SK-N-SH treated with all-trans-retinoic acid at 6 μM for 48 hours (cell line): ENCODE measurements around the gene SMYD2.

Source experiments
- ATAC-seq: fragments of 200-7000 bp; cut with Tn5 transposase; 3 replicates; pipeline ENCODE4 v1.9.1; 2020; ENCODE audit warnings: mild to moderate bottlenecking, moderate library complexity
- ARNTL ChIP-seq: fragments of 450-650 bp; formaldehyde crosslinking; IDR thresholded peaks from 2 replicates; pipeline ENCODE4 v1.5.0; 2020; ENCODE audit warnings: low read depth, mild to moderate bottlenecking, moderate library complexity, borderline replicate concordance
- BACH2 ChIP-seq: fragments of 250-450 bp; sonication (Bioruptor Pico); IDR thresholded peaks from 2 replicates; pipeline ENCODE4 v1.9.0; 2021; ENCODE audit warnings: mild to moderate bottlenecking, borderline replicate concordance
- CREB5 ChIP-seq: fragments of 250-450 bp; sonication (Bioruptor Pico); IDR thresholded peaks from 2 replicates; pipeline ENCODE4 v1.5.1; 2020; ENCODE audit warnings: low read depth, mild to moderate bottlenecking, moderate library complexity
- CSRNP3 ChIP-seq: fragments of 250-450 bp; sonication (Bioruptor Pico); IDR thresholded peaks from 2 replicates; pipeline ENCODE4 v1.5.1; 2021; ENCODE audit warnings: mild to moderate bottlenecking, moderate library complexity
- ESRRG ChIP-seq: fragments of 250-450 bp; sonication (Bioruptor Pico); IDR thresholded peaks from 2 replicates; pipeline ENCODE4 v1.6.1; 2021; ENCODE audit warnings: mild to moderate bottlenecking
- ISL1 ChIP-seq: fragments of 250-450 bp; sonication (Bioruptor Pico); IDR thresholded peaks from 2 replicates; pipeline ENCODE4 v2.1.2; 2022; ENCODE audit warnings: mild to moderate bottlenecking, moderate library complexity
- OSR1 ChIP-seq: fragments of 250-450 bp; sonication (Bioruptor Pico); IDR thresholded peaks from 2 replicates; pipeline ENCODE4 v1.8.0; 2022; ENCODE audit warnings: moderate library complexity, mild to moderate bottlenecking, inconsistent platforms
- PATZ1 ChIP-seq: fragments of 250-450 bp; sonication (Bioruptor Pico); IDR thresholded peaks from 2 replicates; pipeline ENCODE4 v1.8.0; 2020; ENCODE audit warnings: mild to moderate bottlenecking, moderate library complexity, borderline replicate concordance
- POU6F1 ChIP-seq: fragments of 250-450 bp; sonication (Bioruptor Pico); IDR thresholded peaks from 2 replicates; pipeline ENCODE4 v1.8.0; 2021; ENCODE audit warnings: low read depth, mild to moderate bottlenecking, moderate library complexity, borderline replicate concordance
- PPARA ChIP-seq: fragments of 250-450 bp; sonication (Bioruptor Pico); IDR thresholded peaks from 2 replicates; pipeline ENCODE4 v1.5.0; 2020; ENCODE audit warnings: mild to moderate bottlenecking, borderline replicate concordance
- RARB ChIP-seq: fragments of 250-450 bp; sonication (Bioruptor Pico); IDR thresholded peaks from 2 replicates; pipeline ENCODE4 v1.8.0; 2021; ENCODE audit warnings: mild to moderate bottlenecking, moderate library complexity
- SNAI2 ChIP-seq: fragments of 250-450 bp; sonication (Bioruptor Pico); IDR thresholded peaks from 2 replicates; pipeline ENCODE4 v1.5.0; 2020; ENCODE audit warnings: mild to moderate bottlenecking, moderate library complexity
- TCF4 ChIP-seq: fragments of 250-450 bp; sonication (Bioruptor Pico); IDR thresholded peaks from 2 replicates; pipeline ENCODE4 v1.8.0; 2021; ENCODE audit warnings: mild to moderate bottlenecking, moderate library complexity, borderline replicate concordance
- TOX ChIP-seq: fragments of 250-450 bp; sonication (Bioruptor Pico); IDR thresholded peaks from 2 replicates; pipeline ENCODE4 v1.8.0; 2021; ENCODE audit warnings: mild to moderate bottlenecking, moderate library complexity, borderline replicate concordance
- TSHZ2 ChIP-seq: fragments of 250-450 bp; sonication (Bioruptor Pico); IDR thresholded peaks from 2 replicates; pipeline ENCODE4 v1.5.0; 2020; ENCODE audit warnings: mild to moderate bottlenecking, moderate library complexity
- ZC3H10 ChIP-seq: fragments of 250-450 bp; sonication (Bioruptor Pico); IDR thresholded peaks from 2 replicates; pipeline ENCODE4 v1.5.1; 2021; ENCODE audit warnings: mild to moderate bottlenecking, moderate library complexity
- ZFP3 ChIP-seq: fragments of 250-450 bp; sonication (Bioruptor Pico); IDR thresholded peaks from 2 replicates; pipeline ENCODE4 v1.5.0; 2020; ENCODE audit warnings: mild to moderate bottlenecking, moderate library complexity
- ZFP30 ChIP-seq: fragments of 450-650 bp; formaldehyde crosslinking; IDR thresholded peaks from 2 replicates; pipeline ENCODE4 v1.5.0; 2022; ENCODE audit warnings: mild to moderate bottlenecking, moderate library complexity
- ZNF565 ChIP-seq: fragments of 450-650 bp; formaldehyde crosslinking; conservative IDR thresholded peaks from 2 replicates; pipeline ENCODE4 v1.5.0; 2020; ENCODE audit warnings: low read depth, mild to moderate bottlenecking, moderate library complexity
- ZNF70 ChIP-seq: fragments of 450-650 bp; formaldehyde crosslinking; IDR thresholded peaks from 2 replicates; pipeline ENCODE4 v1.5.0; 2020; ENCODE audit warnings: mild to moderate bottlenecking, moderate library complexity
- ZNF8 ChIP-seq: fragments of 450-650 bp; formaldehyde crosslinking; IDR thresholded peaks from 2 replicates; pipeline ENCODE4 v1.5.0; 2020; ENCODE audit warnings: mild to moderate bottlenecking, moderate library complexity

The SMYD2 gene

GRCh38 chr1:214249651-214250050, 31.3 kb upstream of the SMYD2 start:
- TF ChIP-seq ZNF565 (CRISPR knock-in tag) (no peak), OSR1 (CRISPR knock-in tag) (no peak), CREB5 (no peak), ARNTL (CRISPR knock-in tag) (no peak), ISL1 (CRISPR knock-in tag) (no peak), BACH2 (CRISPR knock-in tag) (no peak), ZC3H10 (CRISPR knock-in tag) (no peak), RARB (no peak), PATZ1 (CRISPR knock-in tag) (no peak), PPARA (CRISPR knock-in tag) (no peak), ZNF70 (CRISPR knock-in tag) (no peak), ESRRG (CRISPR knock-in tag) (no peak), SNAI2 (CRISPR knock-in tag) (no peak), TCF4 (CRISPR knock-in tag) (no peak), TSHZ2 (no peak), TOX (CRISPR knock-in tag) (no peak), ZFP3 (CRISPR knock-in tag) (no peak), POU6F1 (CRISPR knock-in tag) (no peak), ZFP30 (no peak), CSRNP3 (CRISPR knock-in tag) (no peak)
- ATAC-seq = no peak

- no peak for TF ChIP-seq ZNF8 (CRISPR knock-in tag)
- TF ChIP-seq SNAI2 (CRISPR knock-in tag) = no peak
- TF ChIP-seq POU6F1 (CRISPR knock-in tag) = no peak
- TF ChIP-seq TCF4 (CRISPR knock-in tag) = no peak
- no peak for TF ChIP-seq BACH2 (CRISPR knock-in tag)
- TF ChIP-seq, all 23 proteins: peak for 0
- no peak for ATAC-seq
Measured at GRCh38 chr1:214251354-214251753, 29.6 kb upstream of the SMYD2 start.
